Stimulated activated CD4-positive, alpha-beta T cell treated with anti-CD3 and anti-CD28 coated beads, Interleukin-1b, Interleukin-23, amount 100 ng/mL, for 1 hour (primary cell): Measurements from ENCODE around the gene DAB2IP.

Experiments
- DNase-seq, 2 donors: peaks; one replicate each; pipeline ENCODE4 v3.0.0-alpha.2; 2020; ENCODE audit warnings: low read depth in 2 of 2

Gene DAB2IP

GRCh38 chr9:121818016-121818661 lies 166.7 kb downstream of the DAB2IP start:
- DNase-seq: no peak

GRCh38 chr9:121818841-121819427 lies 167.5 kb downstream of the DAB2IP start:
- no peak for DNase-seq

- no peak for DNase-seq
Measured at GRCh38 chr9:121819428-121820231, 168.2 kb downstream of the DAB2IP start.

- DNase-seq: no peak
Measured at GRCh38 chr9:121820286-121821005, 169.0 kb downstream of the DAB2IP start.

- no peak for DNase-seq
Measured at GRCh38 chr9:121821326-121821725, 169.9 kb downstream of the DAB2IP start.

GRCh38 chr9:121822093-121823085 lies 171.0 kb downstream of the DAB2IP start:
- no peak for DNase-seq

GRCh38 chr9:121823451-121824169 lies 172.2 kb downstream of the DAB2IP start:
- DNase-seq: no peak

GRCh38 chr9:121824651-121825030 lies 173.2 kb downstream of the DAB2IP start:
- no peak for DNase-seq

GRCh38 chr9:121825031-121825691 lies 173.7 kb downstream of the DAB2IP start:
- DNase-seq: no peak

- DNase-seq: no peak
Measured at GRCh38 chr9:121826711-121827110, 175.3 kb downstream of the DAB2IP start.

GRCh38 chr9:121827251-121827967 lies 176.0 kb downstream of the DAB2IP start:
- DNase-seq: no peak

GRCh38 chr9:121830441-121831140 lies 179.2 kb downstream of the DAB2IP start:
- no peak for DNase-seq

GRCh38 chr9:121831869-121832268 lies 180.4 kb downstream of the DAB2IP start:
- DNase-seq: no peak

GRCh38 chr9:121833061-121833460 lies 181.6 kb downstream of the DAB2IP start:
- no peak for DNase-seq
